Esophagus muscularis mucosa (tissue), 4 donors: ENCODE measurements around the gene KRTAP4-11.

Experiments
- CTCF ChIP-seq, 3 experiments: fragments of 200-600 bp in 2 of 3; fragments of 450-650 bp in 1 of 3; sonication (generic) in 2 of 3; IDR thresholded peaks; one replicate each; pipeline ENCODE4 v1.5.1; 2017 to 2019; ENCODE audit warnings: antibody characterized with exemption in 3 of 3, mild to moderate bottlenecking in 2 of 3, moderate library complexity in 1 of 3
- EP300 ChIP-seq: sonication (generic); formaldehyde crosslinking; IDR thresholded peaks from one replicate; pipeline ENCODE4 v1.6.1; 2017; ENCODE audit warnings: antibody characterized with exemption
- POLR2A ChIP-seq: fragments of 450-650 bp; IDR thresholded peaks from one replicate; pipeline ENCODE4 v1.6.1; 2017; ENCODE audit warnings: antibody characterized with exemption, moderate library complexity, mild to moderate bottlenecking, low read depth
- POLR2AphosphoS5 ChIP-seq, 2 donors: sonication (generic); formaldehyde crosslinking; IDR thresholded peaks; one replicate each; pipeline ENCODE4 v1.6.1; 2017; ENCODE audit warnings: antibody characterized with exemption in 2 of 2

DNA sequence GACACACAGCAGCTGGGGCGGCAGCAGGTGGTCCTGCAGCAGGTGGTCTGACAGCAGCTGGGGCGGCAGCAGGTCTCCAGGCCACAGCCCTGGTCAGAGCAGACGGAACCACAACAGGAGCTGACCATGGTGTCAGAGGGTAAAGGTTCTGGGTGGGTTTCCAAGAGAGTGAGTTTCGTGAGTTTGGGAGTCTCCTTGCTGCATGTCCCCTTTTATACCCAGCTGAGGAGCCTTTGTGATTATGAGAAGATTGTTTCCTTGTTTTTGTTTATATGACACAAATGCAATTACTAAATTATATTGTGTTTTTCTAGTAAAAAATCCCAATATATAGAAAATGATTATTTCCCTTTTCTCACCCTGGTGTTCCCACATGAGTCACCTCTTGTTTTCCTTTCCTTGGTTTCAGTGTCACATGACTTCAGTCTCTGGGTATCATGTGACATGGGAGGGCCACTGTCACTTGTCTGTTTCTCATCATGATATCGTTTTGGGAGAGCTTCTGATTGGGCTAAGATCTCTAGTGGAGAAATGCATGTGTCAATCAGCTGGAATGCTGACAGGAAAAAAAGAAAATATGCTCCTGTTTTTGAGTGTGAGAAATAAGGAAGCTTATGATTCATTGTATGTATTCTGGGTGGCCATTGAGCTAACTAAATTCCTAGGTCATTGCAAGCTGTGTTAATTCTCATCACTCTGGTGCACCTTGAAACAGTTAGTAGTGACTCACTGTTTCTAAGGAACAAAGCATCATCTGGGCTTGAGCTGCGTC is 22.4 kb upstream of the KRTAP4-11 start, which contains the start of gene KRTAP4-6:
- TF ChIP-seq CTCF (IDR thresholded peaks at IDR 0.05) (no peak), POLR2AphosphoS5 (IDR thresholded peaks at IDR 0.05) (no peak), EP300 (no peak), POLR2A (no peak)
